DOHH2 (cell line): ENCODE results near the gene ERCC3.
A peak's percentile ranks its signal among the peaks of the same experiment; 100 is the strongest.

Experiments used
- H3F3A ChIP-seq: fragments of 200-600 bp; sonication (generic), shearing (Covaris generic); 2 replicates; pipeline ENCODE4 v1.6.0; 2016; ENCODE audit warnings: antibody characterized with exemption, mild to moderate bottlenecking; ENCODE audit not compliant: control insufficient read depth, insufficient read depth
- H3K27ac ChIP-seq: fragments of 200-600 bp; sonication (generic); 2 replicates; pipeline ENCODE4 v1.5.1; 2014; ENCODE audit warnings: low read depth, mild to moderate bottlenecking, low read length, moderate library complexity
- H3K27me3 ChIP-seq: fragments of 200-600 bp; sonication (generic); 2 replicates; pipeline ENCODE4 v1.6.1; 2014; ENCODE audit warnings: mild to moderate bottlenecking, low read length, mixed read lengths; ENCODE audit not compliant: control insufficient read depth
- H3K36me3 ChIP-seq: fragments of 200-600 bp; sonication (generic); 2 replicates; pipeline ENCODE4 v1.6.1; 2014; ENCODE audit warnings: mild to moderate bottlenecking, low read length, moderate library complexity, mixed read lengths; ENCODE audit not compliant: control insufficient read depth
- H3K4me1 ChIP-seq: fragments of 200-600 bp; sonication (generic); 2 replicates; pipeline ENCODE4 v1.6.1; 2014; ENCODE audit warnings: mild to moderate bottlenecking, low read length, mixed read lengths; ENCODE audit not compliant: control insufficient read depth
- H3K4me2 ChIP-seq: fragments of 200-600 bp; sonication (generic); 2 replicates; pipeline ENCODE4 v1.6.0; 2014; ENCODE audit warnings: mild to moderate bottlenecking, low read length, moderate library complexity
- H3K4me3 ChIP-seq: fragments of 200-600 bp; sonication (generic); 2 replicates; pipeline ENCODE4 v1.5.1; 2014; ENCODE audit warnings: mild to moderate bottlenecking, low read length, mixed read lengths
- H3K79me2 ChIP-seq: fragments of 200-600 bp; sonication (generic); 2 replicates; pipeline ENCODE4 v1.6.1; 2014; ENCODE audit warnings: mild to moderate bottlenecking, low read length, mixed read lengths; ENCODE audit not compliant: control insufficient read depth
- H3K9me2 ChIP-seq: fragments of 200-600 bp; sonication (generic); replicated peaks from 2 replicates; pipeline ENCODE4 v1.6.1; 2014; ENCODE audit warnings: mild to moderate bottlenecking, low read length, mixed read lengths; ENCODE audit not compliant: control insufficient read depth
- H3K9me3 ChIP-seq: fragments of 200-600 bp; sonication (generic); 2 replicates; pipeline ENCODE4 v1.6.1; 2014; ENCODE audit warnings: antibody characterized with exemption, low read length, mixed read lengths; ENCODE audit not compliant: control insufficient read depth, insufficient read depth
- H4K20me1 ChIP-seq: fragments of 200-600 bp; sonication (generic); 2 replicates; pipeline ENCODE4 v1.6.0; 2014; ENCODE audit warnings: low read depth, mild to moderate bottlenecking, antibody characterized with exemption, low read length, moderate library complexity; ENCODE audit not compliant: control insufficient read depth, insufficient read depth
- CTCF ChIP-seq: fragments of 200-600 bp; sonication (generic); IDR thresholded peaks from one replicate; pipeline ENCODE4 v1.5.1; 2014; ENCODE audit warnings: antibody characterized with exemption, mild to moderate bottlenecking, low read depth, low read length; ENCODE audit not compliant: poor library complexity, severe bottlenecking
- EZH2phosphoT487 ChIP-seq: fragments of 200-600 bp; sonication (generic); IDR thresholded peaks from 2 replicates; pipeline ENCODE4 v1.6.1; 2017; ENCODE audit warnings: borderline replicate concordance, mild to moderate bottlenecking, antibody characterized with exemption, low read length, moderate library complexity, mixed read lengths

Gene ERCC3

GRCh38 chr2:127305990-127306585 lies 12.1 kb upstream of the ERCC3 start:
- peaks cover 2% of the 10 kb centered on the region; the same call in 1 of the 2 replicates for H4K20me1 ChIP-seq
- H3K79me2 ChIP-seq = no peaks in the 10 kb centered on the region
- no peaks in the 10 kb centered on the region for H3K27me3 ChIP-seq
- H3K36me3 ChIP-seq = peaks cover 37% of the 10 kb centered on the region
- no peaks in the 10 kb centered on the region for H3K9me3 ChIP-seq
- H3K27ac ChIP-seq = no peak overlapping the region
- peaks cover 13% of the 10 kb centered on the region for H3K4me1 ChIP-seq
- H3K4me3 ChIP-seq = no peak overlapping the region
- peak overlapping the region; percentile 37; the same call in 1 of the 2 replicates for H3K4me2 ChIP-seq
- H3K9me2 ChIP-seq = no peaks in the 10 kb centered on the region
- TF ChIP-seq CTCF (no peak), EZH2phosphoT487 (no peak)
- 0 out of 2 replicates have a peak, but pooled peaks cover 3% of the 10 kb centered on the region for H3F3A ChIP-seq

GRCh38 chr2:127302168-127302567 lies 8.2 kb upstream of the ERCC3 start:
- H3K27me3 ChIP-seq = no peaks in the 10 kb centered on the region
- peaks cover 2% of the 10 kb centered on the region; the same call in 1 of the 2 replicates for H4K20me1 ChIP-seq
- H3K36me3 ChIP-seq = peaks cover 15% of the 10 kb centered on the region
- TF ChIP-seq EZH2phosphoT487 = no peak
- TF ChIP-seq CTCF = no peak
- peaks cover 13% of the 10 kb centered on the region for H3K4me1 ChIP-seq
- no peaks in the 10 kb centered on the region for H3K9me3 ChIP-seq
- peaks cover 14% of the 10 kb centered on the region; the same call in 1 of the 2 replicates for H3F3A ChIP-seq
- H3K27ac ChIP-seq = no peak overlapping the region
- H3K9me2 ChIP-seq = no peaks in the 10 kb centered on the region
- H3K4me3 ChIP-seq = no peak overlapping the region
- no peaks in the 10 kb centered on the region for H3K79me2 ChIP-seq
- H3K4me2 ChIP-seq = no peak overlapping the region

- Histone ChIP-seq H3K36me3 (peaks cover 53% of the 10 kb centered on the region), H4K20me1 (no peaks in the 10 kb centered on the region), H3K79me2 (peaks cover 43% of the 10 kb centered on the region), H3K4me2 (peak overlapping the region; percentile 70), H3K27ac (no peak overlapping the region), H3K4me3 (peak overlapping the region; percentile 94), H3K27me3 (no peaks in the 10 kb centered on the region), H3K9me2 (no peaks in the 10 kb centered on the region), H3F3A (peaks cover 4% of the 10 kb centered on the region), H3K9me3 (no peaks in the 10 kb centered on the region), H3K4me1 (peaks cover 19% of the 10 kb centered on the region)
- TF ChIP-seq CTCF = no peak
- TF ChIP-seq EZH2phosphoT487 = no peak
Observed at GRCh38 chr2:127293386-127293747, 577 bp downstream of the ERCC3 start.
